ENCODE measurements around the gene KIAA0513.

KIAA0513 gene

GRCh38 chr16:85004587-85005205 lies 22.9 kb upstream of the KIAA0513 start:
- no peak for DNase-seq (ENCODE audit: low read depth in 2 of 2)

- no peak for DNase-seq (ENCODE audit: low read depth in 2 of 2)
Measured at GRCh38 chr16:85005285-85006069, 22.1 kb upstream of the KIAA0513 start.

GRCh38 chr16:85006639-85007038 lies 21.0 kb upstream of the KIAA0513 start:
- DNase-seq (ENCODE audit: low read depth in 2 of 2) = no peak

GRCh38 chr16:85007496-85008214 lies 19.9 kb upstream of the KIAA0513 start:
- DNase-seq (ENCODE audit: low read depth in 2 of 2) = no peak

- no peak for DNase-seq (ENCODE audit: low read depth in 2 of 2)
Measured at GRCh38 chr16:85008271-85008670, 19.3 kb upstream of the KIAA0513 start.

GRCh38 chr16:85010446-85010930 lies 17.1 kb upstream of the KIAA0513 start:
- no peak for DNase-seq (ENCODE audit: low read depth in 2 of 2)

GRCh38 chr16:85010931-85011845 lies 16.4 kb upstream of the KIAA0513 start, which contains the start of gene ZDHHC7:
ZDHHC7 (minus strand) TSS chr16:85011535; CDS start chr16:84990618, 20,917 bp downstream.
- DNase-seq (ENCODE audit: low read depth in 2 of 2) = peak; percentile 80 to 83

GRCh38 chr16:85011846-85012284 lies 15.7 kb upstream of the KIAA0513 start:
- DNase-seq (ENCODE audit: low read depth in 2 of 2) = no peak

GRCh38 chr16:85014311-85014710 lies 13.3 kb upstream of the KIAA0513 start:
- no peak for DNase-seq (ENCODE audit: low read depth in 2 of 2)

- no peak for DNase-seq (ENCODE audit: low read depth in 2 of 2)
Measured at GRCh38 chr16:85015481-85016187, 12.0 kb upstream of the KIAA0513 start.

GRCh38 chr16:85017151-85017550 lies 10.4 kb upstream of the KIAA0513 start:
- DNase-seq (ENCODE audit: low read depth in 2 of 2) = no peak

- DNase-seq (ENCODE audit: low read depth in 2 of 2) = no peak
Measured at GRCh38 chr16:85017633-85018032, 10.0 kb upstream of the KIAA0513 start.

GRCh38 chr16:85018529-85019236 lies 8.9 kb upstream of the KIAA0513 start:
- DNase-seq (ENCODE audit: low read depth in 2 of 2) = no peak

GRCh38 chr16:85019659-85020245 lies 7.8 kb upstream of the KIAA0513 start:
- no peak for DNase-seq (ENCODE audit: low read depth in 2 of 2)

GRCh38 chr16:85025781-85026653 lies 1.6 kb upstream of the KIAA0513 start:
- no peak for DNase-seq (ENCODE audit: low read depth in 2 of 2)

GRCh38 chr16:85026703-85027102 lies 892 bp upstream of the KIAA0513 start:
- no peak for DNase-seq (ENCODE audit: low read depth in 2 of 2)

GRCh38 chr16:85027958-85028684 lies 526 bp downstream of the KIAA0513 start:
- DNase-seq (ENCODE audit: low read depth in 2 of 2) = no peak

All from stimulated activated CD8-positive, alpha-beta memory T cell treated with anti-CD3 and anti-CD28 coated beads, Interleukin-2, amount 100 ng/mL, for 48 hours (primary cell).